HS-27A (cell line): ENCODE results near the gene PCGF5.

Experiments
- DNase-seq: peaks from one replicate; pipeline ENCODE4 v3.0.0-alpha.2; 2012; ENCODE audit warnings: low read depth, missing footprints

Gene PCGF5

GRCh38 chr10:91328320-91328984 is 108.0 kb downstream of the PCGF5 start:
- no peak for DNase-seq
